Neuronal stem cell (in vitro differentiated cells): Measurements from ENCODE around the gene EPS8L3.

Source experiments
- DNase-seq: peaks from one replicate; pipeline ENCODE4 v3.0.0-alpha.2; 2013; ENCODE audit warnings: low spot score
- H2AFZ ChIP-seq: one replicate; pipeline ENCODE4 v1.6.1; 2013; ENCODE audit warnings: mild to moderate bottlenecking, low read length, inconsistent platforms
- H2AK5ac ChIP-seq: 2 replicates; pipeline ENCODE4 v1.6.1; 2013; ENCODE audit warnings: low read depth, mild to moderate bottlenecking, inconsistent platforms, low read length, moderate library complexity, mixed read lengths
- H2BK120ac ChIP-seq: 2 replicates; pipeline ENCODE4 v1.6.1; 2013; ENCODE audit warnings: low read depth, mild to moderate bottlenecking, inconsistent platforms, low read length, moderate library complexity, mixed read lengths
- H2BK12ac ChIP-seq: one replicate; pipeline ENCODE4 v1.6.1; 2013; ENCODE audit warnings: low read length, inconsistent platforms
- H2BK15ac ChIP-seq: 2 replicates; pipeline ENCODE4 v1.6.1; 2013; ENCODE audit warnings: mild to moderate bottlenecking, low read length, inconsistent platforms, mixed read lengths
- H2BK5ac ChIP-seq: one replicate; pipeline ENCODE4 v1.6.1; 2013; ENCODE audit warnings: inconsistent platforms, mild to moderate bottlenecking, low read length, moderate library complexity
- H3K14ac ChIP-seq: one replicate; pipeline ENCODE4 v1.6.1; 2013; ENCODE audit warnings: low read length, inconsistent platforms
- H3K18ac ChIP-seq: 2 replicates; pipeline ENCODE4 v1.6.1; 2013; ENCODE audit warnings: low read length, inconsistent platforms
- H3K23ac ChIP-seq: 2 replicates; pipeline ENCODE4 v1.6.1; 2013; ENCODE audit warnings: low read depth, mild to moderate bottlenecking, mixed read lengths, low read length, inconsistent platforms; ENCODE audit not compliant: poor library complexity
- H3K27ac ChIP-seq: replicated peaks from 3 replicates; pipeline ENCODE4 v1.5.1; 2013; ENCODE audit warnings: low read length, inconsistent platforms
- H3K27me3 ChIP-seq, 3 experiments: 2 replicates each; pipeline ENCODE4 v1.6.1; 2013; ENCODE audit warnings: low read length in 3 of 3, mild to moderate bottlenecking in 2 of 3, inconsistent platforms in 1 of 3, low read depth in 1 of 3, mixed read lengths in 1 of 3, moderate library complexity in 1 of 3; ENCODE audit not compliant: control insufficient read depth in 3 of 3, insufficient read depth in 3 of 3
- H3K36me3 ChIP-seq, 2 donors: replicated peaks in 1 of 2; 2 replicates each; pipeline ENCODE4 v1.6.1; 2013; ENCODE audit warnings: low read length in 2 of 2; ENCODE audit not compliant: control insufficient read depth in 2 of 2, insufficient read depth in 2 of 2
- H3K4ac ChIP-seq: 2 replicates; pipeline ENCODE4 v1.6.1; 2013; ENCODE audit warnings: inconsistent platforms, mild to moderate bottlenecking, low read length, moderate library complexity
- H3K4me1 ChIP-seq, 2 donors: 1 replicate in 1 of 2; 2 replicates in 1 of 2; pipeline ENCODE4 v1.6.1; 2013; ENCODE audit warnings: low read length in 2 of 2, low read depth in 1 of 2; ENCODE audit not compliant: control insufficient read depth in 2 of 2, insufficient read depth in 1 of 2
- H3K4me2 ChIP-seq: one replicate; pipeline ENCODE4 v1.6.1; 2013; ENCODE audit warnings: mild to moderate bottlenecking, low read length, inconsistent platforms; ENCODE audit not compliant: insufficient read depth, poor library complexity, severe bottlenecking
- H3K4me3 ChIP-seq, 2 donors: 2 replicates each; pipeline ENCODE4 v1.5.1; 2013; ENCODE audit warnings: low read length in 2 of 2, mild to moderate bottlenecking in 2 of 2, inconsistent platforms in 1 of 2, moderate library complexity in 1 of 2
- H3K79me1 ChIP-seq: one replicate; pipeline ENCODE4 v1.6.1; 2013; ENCODE audit warnings: low read depth, mild to moderate bottlenecking, inconsistent platforms, low read length, moderate library complexity
- H3K9ac ChIP-seq: one replicate; pipeline ENCODE4 v1.6.1; 2013; ENCODE audit warnings: mild to moderate bottlenecking, low read depth, low read length, inconsistent platforms; ENCODE audit not compliant: poor library complexity
- H3K9me3 ChIP-seq, 2 donors: replicated peaks in 1 of 2; 2 replicates each; pipeline versions ENCODE3 to v1.6.1; 2013; ENCODE audit warnings: low read length in 2 of 2, mild to moderate bottlenecking in 2 of 2, inconsistent platforms in 1 of 2, low read depth in 1 of 2, mixed read lengths in 1 of 2, moderate library complexity in 1 of 2; ENCODE audit not compliant: control insufficient read depth in 2 of 2, insufficient read depth in 1 of 2
- H4K8ac ChIP-seq: one replicate; pipeline ENCODE4 v1.6.1; 2013; ENCODE audit warnings: low read depth, mild to moderate bottlenecking, inconsistent platforms, low read length, moderate library complexity
- H4K91ac ChIP-seq: one replicate; pipeline ENCODE4 v1.6.1; 2013; ENCODE audit warnings: low read length, low read depth, mild to moderate bottlenecking, inconsistent platforms; ENCODE audit not compliant: poor library complexity
- WGBS, 2 donors: extraction: QIAGEN DNeasy Blood & Tissue Kit; methylation state at CpG; one replicate each; pipeline ENCODE4 v1.1.7; 2013; ENCODE audit warnings: missing lambda C conversion rate in 2 of 2, mixed read lengths in 1 of 2; ENCODE audit not compliant: insufficient read length in 2 of 2, insufficient replicate concordance in 1 of 2; ENCODE audit errors: extremely low coverage in 2 of 2; 5-methylcytosine and 5-hydroxymethylcytosine counted together

The EPS8L3 gene

GRCh38 chr1:109790735-109791494 lies 27.2 kb upstream of the EPS8L3 start:
- WGBS, 2 donors, result no CpG with 5 or more reads among the region's 12 CpGs
- Histone ChIP-seq H2BK5ac (no peak overlapping the region), H2AK5ac (peak overlapping the region; percentile 60), H2BK15ac (no peak overlapping the region), H4K91ac (no peak overlapping the region), H2AFZ (peak overlapping the region; percentile 26), H3K27ac (no peak overlapping the region), H3K9me3 (no peaks in the 10 kb centered on the region), H3K4me1 (peaks cover 16 to 24% of the 10 kb centered on the region in 2 donors), H3K14ac (no peak overlapping the region), H2BK120ac (no peak overlapping the region), H4K8ac (no peak overlapping the region), H3K79me1 (no peaks in the 10 kb centered on the region), H3K36me3 (no peaks in the 10 kb centered on the region), H2BK12ac (no peak overlapping the region), H3K4me3 (no peak overlapping the region), H3K23ac (no peak overlapping the region), H3K4me2 (no peak overlapping the region), H3K18ac (peak overlapping the region; percentile 88), H3K27me3 (peaks cover 0 to 4% (median 0%) of the 10 kb centered on the region in 3 experiments), H3K9ac (no peak overlapping the region), H3K4ac (no peak overlapping the region)
- DNase-seq, result no peak

GRCh38 chr1:109790329-109790728 lies 26.6 kb upstream of the EPS8L3 start:
- Histone ChIP-seq H2BK12ac (no peak overlapping the region), H2AFZ (peak overlapping the region; percentile 26), H3K36me3 (no peaks in the 10 kb centered on the region), H3K14ac (no peak overlapping the region), H3K4me3 (no peak overlapping the region), H3K9ac (no peak overlapping the region), H2AK5ac (no peak overlapping the region), H3K79me1 (no peaks in the 10 kb centered on the region), H2BK5ac (no peak overlapping the region), H3K4me1 (peaks cover 16 to 24% of the 10 kb centered on the region in 2 donors), H2BK120ac (no peak overlapping the region), H3K27me3 (peaks cover 0 to 4% (median 0%) of the 10 kb centered on the region in 3 experiments), H4K91ac (no peak overlapping the region), H3K4ac (no peak overlapping the region), H3K27ac (no peak overlapping the region), H3K4me2 (no peak overlapping the region), H3K18ac (no peak overlapping the region), H4K8ac (no peak overlapping the region), H3K23ac (no peak overlapping the region), H2BK15ac (no peak overlapping the region), H3K9me3 (no peaks in the 10 kb centered on the region)
- no peak for DNase-seq
- WGBS, 2 donors, result no CpG with 5 or more reads among the region's 2 CpGs

- Histone ChIP-seq H3K9ac (no peak overlapping the region), H3K36me3 (no peaks in the 10 kb centered on the region), H3K27me3 (peaks cover 0 to 4% (median 0%) of the 10 kb centered on the region in 3 experiments), H2BK120ac (no peak overlapping the region), H2BK12ac (no peak overlapping the region), H4K91ac (no peak overlapping the region), H2AFZ (peak overlapping the region; percentile 48), H2BK5ac (no peak overlapping the region), H3K79me1 (no peaks in the 10 kb centered on the region), H2BK15ac (no peak overlapping the region), H3K4me3 (no peak overlapping the region), H3K9me3 (no peaks in the 10 kb centered on the region), H3K4me2 (no peak overlapping the region), H3K27ac (no peak overlapping the region), H3K23ac (no peak overlapping the region), H3K14ac (no peak overlapping the region), H3K18ac (no peak overlapping the region), H2AK5ac (no peak overlapping the region), H3K4ac (no peak overlapping the region), H4K8ac (no peak overlapping the region), H3K4me1 (peaks cover 16 to 23% of the 10 kb centered on the region in 2 donors)
- no peak for DNase-seq
- WGBS, 2 donors, result no CpG with 5 or more reads among the region's 9 CpGs
Observed at GRCh38 chr1:109789551-109790180, 25.9 kb upstream of the EPS8L3 start.
